ENCODE results near the gene DSP. TPM values are rescaled to one million over a fixed set of nuclear protein-coding genes. Genes with fewer than 3 reads are reported as not detected.

Gene DSP
- total RNA-seq, 2 experiments from 2014 or later: 0.09 to 0.12 TPM

Other genes starting within 250 kb of the DSP start
- gene SSR1, start 228.5 kb upstream of the DSP start, total RNA-seq: 100 to 1,000 TPM; 119 to 163 TPM
- under 1 TPM in 1 of 2 experiments, not detected in 1; 0.18 TPM for gene CAGE1, start 151.9 kb upstream of the DSP start, total RNA-seq
- gene RIOK1, start 151.9 kb upstream of the DSP start, total RNA-seq: 10 to 100 TPM; 26.1 to 42.5 TPM
- 10 to 100 TPM; 14.3 to 15.1 TPM for gene SNRNP48, start 48.5 kb downstream of the DSP start, total RNA-seq
- gene BMP6, start 184.4 kb downstream of the DSP start, total RNA-seq: not detected

All from activated CD8-positive, alpha-beta memory T cell treated with anti-CD3 and anti-CD28 coated beads, Interleukin-2, amount 10 ng/mL, durations not matched to agents 7 days and 5 days (primary cell).